ENCODE results near the gene IZUMO2.
"Not testable (repeated sequence)": the region's sequence is repeated elsewhere in the genome, so short reads cannot be mapped to it uniquely, and the experiment has no call there.

Gene IZUMO2

GRCh38 chr19:50152578-50152977 is 10.5 kb downstream of the IZUMO2 start:
- no peak overlapping the region for H3K4me3 ChIP-seq (ENCODE audit: low read depth in 1 of 2, low read length in 1 of 2)
- H3K9me3 ChIP-seq: peaks cover 9% of the 10 kb centered on the region
- no peak overlapping the region for H3K27ac ChIP-seq
- H3K36me3 ChIP-seq: no peaks in the 10 kb centered on the region
- peaks cover 25% of the 10 kb centered on the region for H3K27me3 ChIP-seq
- TF ChIP-seq CTCF (IDR thresholded peaks at IDR 0.05): no peak
- peaks cover 0 to 4% of the 10 kb centered on the region in 2 experiments for H3K4me1 ChIP-seq (ENCODE audit: control insufficient read depth in 1 of 2, insufficient read depth in 1 of 2, low read depth in 1 of 2, low read length in 1 of 2)

GRCh38 chr19:50148528-50148927 is 14.6 kb downstream of the IZUMO2 start:
- H3K4me3 ChIP-seq (ENCODE audit: low read depth in 1 of 2, low read length in 1 of 2): no peak overlapping the region

GRCh38 chr19:50147462-50148423 is 15.3 kb downstream of the IZUMO2 start:
- TF ChIP-seq CTCF (IDR thresholded peaks at IDR 0.05): no peak
- peaks cover 0 to 4% of the 10 kb centered on the region in 2 experiments for H3K4me1 ChIP-seq (ENCODE audit: control insufficient read depth in 1 of 2, insufficient read depth in 1 of 2, low read depth in 1 of 2, low read length in 1 of 2)
- no peak overlapping the region for H3K27ac ChIP-seq
- H3K36me3 ChIP-seq: no peaks in the 10 kb centered on the region
- peaks cover 9% of the 10 kb centered on the region for H3K9me3 ChIP-seq
- peaks cover 40% of the 10 kb centered on the region for H3K27me3 ChIP-seq
- H3K4me3 ChIP-seq (ENCODE audit: low read depth in 1 of 2, low read length in 1 of 2): no peak overlapping the region

More at GRCh38 chr19:50148528-50148927, 14.6 kb downstream of the IZUMO2 start:
- H3K27ac ChIP-seq: no peak overlapping the region
- H3K36me3 ChIP-seq: no peaks in the 10 kb centered on the region
- peaks cover 9% of the 10 kb centered on the region for H3K9me3 ChIP-seq
- H3K4me1 ChIP-seq (ENCODE audit: control insufficient read depth in 1 of 2, insufficient read depth in 1 of 2, low read depth in 1 of 2, low read length in 1 of 2): peaks cover 0 to 4% of the 10 kb centered on the region in 2 experiments
- peaks cover 40% of the 10 kb centered on the region for H3K27me3 ChIP-seq
- no peak for TF ChIP-seq CTCF (IDR thresholded peaks at IDR 0.05)

GRCh38 chr19:50141921-50142320 is 21.2 kb downstream of the IZUMO2 start:
- H3K4me3 ChIP-seq (ENCODE audit: low read depth in 1 of 2, low read length in 1 of 2); H3K36me3 ChIP-seq; H3K9me3 ChIP-seq; H3K4me1 ChIP-seq (ENCODE audit: control insufficient read depth in 1 of 2, insufficient read depth in 1 of 2, low read depth in 1 of 2, low read length in 1 of 2); H3K27ac ChIP-seq: not testable (repeated sequence)
- H3K27me3 ChIP-seq: peaks cover 11% of the 10 kb centered on the region

- not testable (repeated sequence) for H3K4me3 ChIP-seq (ENCODE audit: low read depth in 1 of 2, low read length in 1 of 2); H3K4me1 ChIP-seq (ENCODE audit: control insufficient read depth in 1 of 2, insufficient read depth in 1 of 2, low read depth in 1 of 2, low read length in 1 of 2); H3K9me3 ChIP-seq; H3K27ac ChIP-seq; H3K36me3 ChIP-seq
- peaks cover 18% of the 10 kb centered on the region for H3K27me3 ChIP-seq
These were observed 22.8 kb downstream of the IZUMO2 start for GRCh38 chr19:50140118-50140845.

- not testable (repeated sequence) for H3K36me3 ChIP-seq; H3K9me3 ChIP-seq; H3K4me1 ChIP-seq (ENCODE audit: control insufficient read depth in 1 of 2, insufficient read depth in 1 of 2, low read depth in 1 of 2, low read length in 1 of 2); H3K4me3 ChIP-seq (ENCODE audit: low read depth in 1 of 2, low read length in 1 of 2); H3K27ac ChIP-seq
- peaks cover 24% of the 10 kb centered on the region for H3K27me3 ChIP-seq
These were observed 26.3 kb downstream of the IZUMO2 start for GRCh38 chr19:50136603-50137365.

- not testable (repeated sequence) for H3K36me3 ChIP-seq; H3K4me1 ChIP-seq (ENCODE audit: control insufficient read depth in 1 of 2, insufficient read depth in 1 of 2, low read depth in 1 of 2, low read length in 1 of 2); H3K27ac ChIP-seq; H3K4me3 ChIP-seq (ENCODE audit: low read depth in 1 of 2, low read length in 1 of 2); H3K9me3 ChIP-seq
- H3K27me3 ChIP-seq: peaks cover 24% of the 10 kb centered on the region
These were observed 27.1 kb downstream of the IZUMO2 start for GRCh38 chr19:50135856-50136602.

GRCh38 chr19:50134777-50135719 is 28.0 kb downstream of the IZUMO2 start:
- not testable (repeated sequence) for H3K9me3 ChIP-seq; H3K4me3 ChIP-seq (ENCODE audit: low read depth in 1 of 2, low read length in 1 of 2); H3K4me1 ChIP-seq (ENCODE audit: control insufficient read depth in 1 of 2, insufficient read depth in 1 of 2, low read depth in 1 of 2, low read length in 1 of 2); H3K27ac ChIP-seq; H3K36me3 ChIP-seq
- H3K27me3 ChIP-seq: peaks cover 24% of the 10 kb centered on the region
